Osteoblast (primary cell): Measurements from ENCODE around the gene TBL1X. TPM values are rescaled to one million over a fixed set of nuclear protein-coding genes. Genes with fewer than 3 reads are reported as not detected.
A peak's percentile ranks its signal among the peaks of the same experiment; 100 is the strongest.
"Not testable (repeated sequence)": the region's sequence is repeated elsewhere in the genome, so short reads cannot be mapped to it uniquely, and the experiment has no call there.

Experiments
- DNase-seq: peaks from one replicate; pipeline ENCODE4 v3.0.0; 2011; ENCODE audit warnings: low spot score, mixed read lengths; ENCODE audit not compliant: insufficient read length; ENCODE audit errors: missing footprints
- H2AFZ ChIP-seq: 2 replicates; pipeline ENCODE4 v1.6.0; 2011; ENCODE audit warnings: mild to moderate bottlenecking, low read length
- H3K27ac ChIP-seq: 2 replicates; pipeline ENCODE4 v1.5.1; 2011; ENCODE audit warnings: mild to moderate bottlenecking, low read depth, low read length, moderate library complexity
- H3K27me3 ChIP-seq: 2 replicates; pipeline ENCODE4 v1.6.0; 2012; ENCODE audit warnings: mild to moderate bottlenecking, control low read depth, inconsistent platforms, low read length, moderate library complexity; ENCODE audit not compliant: insufficient read depth
- H3K36me3 ChIP-seq: 2 replicates; pipeline ENCODE4 v1.5.1; 2011; ENCODE audit warnings: mild to moderate bottlenecking, low read length, control low read depth, moderate library complexity; ENCODE audit not compliant: insufficient read depth
- H3K4me1 ChIP-seq: 2 replicates; pipeline ENCODE4 v1.5.1; 2011; ENCODE audit warnings: mild to moderate bottlenecking, low read length, control low read depth, moderate library complexity; ENCODE audit not compliant: insufficient read depth
- H3K4me2 ChIP-seq: 2 replicates; pipeline ENCODE4 v1.6.0; 2011; ENCODE audit warnings: mild to moderate bottlenecking, low read length; ENCODE audit not compliant: insufficient read depth
- H3K4me3 ChIP-seq: fragments of 200-600 bp; sonication (generic); 3 replicates; pipeline ENCODE4 v1.5.1; 2012; ENCODE audit warnings: mild to moderate bottlenecking, low read length, inconsistent platforms; ENCODE audit not compliant: insufficient read depth
- H3K79me2 ChIP-seq: 2 replicates; pipeline ENCODE4 v1.6.0; 2012; ENCODE audit warnings: mild to moderate bottlenecking, low read length, control low read depth, inconsistent platforms; ENCODE audit not compliant: insufficient read depth
- H3K9me3 ChIP-seq: 2 replicates; pipeline ENCODE4 v1.5.1; 2011; ENCODE audit warnings: low read depth, low read length, control low read depth
- H4K20me1 ChIP-seq: 2 replicates; pipeline ENCODE4 v1.6.0; 2012; ENCODE audit warnings: mild to moderate bottlenecking, low read length, control low read depth; ENCODE audit not compliant: insufficient read depth
- CTCF ChIP-seq: IDR thresholded peaks from 2 replicates; pipeline ENCODE4 v1.5.1; 2011; ENCODE audit warnings: mild to moderate bottlenecking, low read depth, low read length, moderate library complexity; ENCODE audit errors: extremely low read depth
- total RNA-seq: library from RNA; depleted of rRNA; stranded (reverse); fragments of >200 nt; gene quantifications from 2 replicates; pipeline ENCODE4 v1.2.3, GENCODE V29; 2012

The TBL1X gene
- total RNA-seq, 1 donor: 15.2 TPM

GRCh38 chrX:9533611-9534010 is 68.8 kb downstream of the TBL1X start:
- no peaks in the 10 kb centered on the region for H3K9me3 ChIP-seq
- H3K79me2 ChIP-seq: peaks cover 17% of the 10 kb centered on the region
- no peak overlapping the region for H3K4me3 ChIP-seq
- no peak overlapping the region for H2AFZ ChIP-seq
- H3K36me3 ChIP-seq: no peaks in the 10 kb centered on the region
- H4K20me1 ChIP-seq: no peaks in the 10 kb centered on the region
- no peaks in the 10 kb centered on the region for H3K27me3 ChIP-seq
- no peak overlapping the region for H3K27ac ChIP-seq
- no peak for TF ChIP-seq CTCF
- peaks cover 17% of the 10 kb centered on the region for H3K4me1 ChIP-seq
- no peak for DNase-seq
- H3K4me2 ChIP-seq: no peak overlapping the region

GRCh38 chrX:9534686-9535085 is 69.8 kb downstream of the TBL1X start:
- no peak overlapping the region for H2AFZ ChIP-seq
- no peaks in the 10 kb centered on the region for H3K36me3 ChIP-seq
- H3K27ac ChIP-seq: peak overlapping the region; percentile 77
- H4K20me1 ChIP-seq: no peaks in the 10 kb centered on the region
- no peaks in the 10 kb centered on the region for H3K9me3 ChIP-seq
- H3K79me2 ChIP-seq: peaks cover 15% of the 10 kb centered on the region
- H3K4me3 ChIP-seq: no peak overlapping the region
- H3K4me1 ChIP-seq: peaks cover 17% of the 10 kb centered on the region
- H3K27me3 ChIP-seq: no peaks in the 10 kb centered on the region
- peak overlapping the region; percentile 49 for H3K4me2 ChIP-seq
- TF ChIP-seq CTCF: no peak
- no peak for DNase-seq

GRCh38 chrX:9535101-9535500 is 70.2 kb downstream of the TBL1X start:
- no peaks in the 10 kb centered on the region for H3K27me3 ChIP-seq
- H3K79me2 ChIP-seq: peaks cover 15% of the 10 kb centered on the region
- peak overlapping the region; percentile 49 for H3K4me2 ChIP-seq
- H3K9me3 ChIP-seq: no peaks in the 10 kb centered on the region
- H3K4me3 ChIP-seq: peak overlapping the region; percentile 4
- H4K20me1 ChIP-seq: no peaks in the 10 kb centered on the region
- peaks cover 17% of the 10 kb centered on the region for H3K4me1 ChIP-seq
- DNase-seq: no peak
- H3K27ac ChIP-seq: peak overlapping the region; percentile 77
- H2AFZ ChIP-seq: no peak overlapping the region
- H3K36me3 ChIP-seq: no peaks in the 10 kb centered on the region
- no peak for TF ChIP-seq CTCF

GRCh38 chrX:9536156-9536555 is 71.3 kb downstream of the TBL1X start:
- H3K27me3 ChIP-seq, H4K20me1 ChIP-seq, H3K36me3 ChIP-seq, H2AFZ ChIP-seq, DNase-seq, H3K9me3 ChIP-seq, H3K4me3 ChIP-seq: not testable (repeated sequence)
- Histone ChIP-seq H3K27ac (peak overlapping the region; percentile 77), H3K4me1 (peaks cover 17% of the 10 kb centered on the region), H3K79me2 (peaks cover 15% of the 10 kb centered on the region), H3K4me2 (peak overlapping the region; percentile 19)
